Measurements from ENCODE around the gene GPR89B. TPM values are rescaled to one million over a fixed set of nuclear protein-coding genes. Genes with fewer than 3 reads are reported as not detected.

GPR89B gene
- total RNA-seq, 2 donors from 2014 or later = 19.4 to 31.3 TPM

DNA sequence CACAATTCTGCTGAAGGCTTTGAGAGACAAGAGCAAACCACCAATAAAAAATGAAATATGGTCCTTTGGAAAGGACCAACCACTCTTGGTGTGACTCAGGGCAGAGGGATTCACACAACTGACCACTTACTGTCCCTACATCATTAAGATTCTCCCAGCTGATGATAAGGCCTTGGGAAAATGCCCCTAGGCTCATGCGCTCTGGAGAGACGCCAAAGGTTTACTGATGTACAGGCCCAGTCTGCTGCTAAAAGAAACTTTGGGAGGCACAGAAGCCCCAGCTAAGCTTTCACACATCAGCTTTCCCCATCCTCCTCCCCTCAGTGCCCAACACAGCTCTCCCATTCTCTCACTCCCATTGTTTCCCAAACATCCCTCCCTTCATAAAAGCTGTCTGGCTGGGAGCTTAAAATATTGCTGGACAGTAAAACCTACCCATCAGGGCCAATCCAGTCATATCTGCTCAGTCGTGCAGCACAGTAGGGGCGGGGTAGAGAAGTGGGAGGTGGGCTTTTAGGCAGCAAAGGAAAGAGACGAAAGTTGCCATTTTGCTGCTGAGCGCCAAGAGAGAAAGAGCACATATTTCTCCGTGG is 25.9 kb upstream of the GPR89B start, which contains the start of gene GJA8:
Gene GJA8, plus strand, starts transcription at position 543 of the 593 bp plus-strand sequence. CDS start 5,161 bp downstream, outside the sequence.
- ATAC-seq (ENCODE audit: insufficient number of reproducible peaks, low FRiP score, low read depth) = no peak
- Histone ChIP-seq H3K4me3 (no peak within 1 kb of the TSS), H3K4me1 (ENCODE audit: control insufficient read depth in 1 of 2, low read depth in 2 of 2) (no peaks in the 10 kb centered on the region), H3K27me3 (replicated peaks; ENCODE audit: insufficient read depth) (no peaks in the 10 kb centered on the region), H3K9me3 (no peaks in the 10 kb centered on the region), H3K36me3 (no peaks in the 10 kb centered on the region), H3K27ac (no peak within 1 kb of the TSS)
- TF ChIP-seq, protein P1, sequence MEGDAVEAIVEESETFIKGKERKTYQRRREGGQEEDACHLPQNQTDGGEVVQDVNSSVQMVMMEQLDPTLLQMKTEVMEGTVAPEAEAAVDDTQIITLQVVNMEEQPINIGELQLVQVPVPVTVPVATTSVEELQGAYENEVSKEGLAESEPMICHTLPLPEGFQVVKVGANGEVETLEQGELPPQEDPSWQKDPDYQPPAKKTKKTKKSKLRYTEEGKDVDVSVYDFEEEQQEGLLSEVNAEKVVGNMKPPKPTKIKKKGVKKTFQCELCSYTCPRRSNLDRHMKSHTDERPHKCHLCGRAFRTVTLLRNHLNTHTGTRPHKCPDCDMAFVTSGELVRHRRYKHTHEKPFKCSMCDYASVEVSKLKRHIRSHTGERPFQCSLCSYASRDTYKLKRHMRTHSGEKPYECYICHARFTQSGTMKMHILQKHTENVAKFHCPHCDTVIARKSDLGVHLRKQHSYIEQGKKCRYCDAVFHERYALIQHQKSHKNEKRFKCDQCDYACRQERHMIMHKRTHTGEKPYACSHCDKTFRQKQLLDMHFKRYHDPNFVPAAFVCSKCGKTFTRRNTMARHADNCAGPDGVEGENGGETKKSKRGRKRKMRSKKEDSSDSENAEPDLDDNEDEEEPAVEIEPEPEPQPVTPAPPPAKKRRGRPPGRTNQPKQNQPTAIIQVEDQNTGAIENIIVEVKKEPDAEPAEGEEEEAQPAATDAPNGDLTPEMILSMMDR (IDR thresholded peaks at IDR 0.05) = no peak
- DNase-seq (ENCODE audit: low spot score) = no peak

DNA sequence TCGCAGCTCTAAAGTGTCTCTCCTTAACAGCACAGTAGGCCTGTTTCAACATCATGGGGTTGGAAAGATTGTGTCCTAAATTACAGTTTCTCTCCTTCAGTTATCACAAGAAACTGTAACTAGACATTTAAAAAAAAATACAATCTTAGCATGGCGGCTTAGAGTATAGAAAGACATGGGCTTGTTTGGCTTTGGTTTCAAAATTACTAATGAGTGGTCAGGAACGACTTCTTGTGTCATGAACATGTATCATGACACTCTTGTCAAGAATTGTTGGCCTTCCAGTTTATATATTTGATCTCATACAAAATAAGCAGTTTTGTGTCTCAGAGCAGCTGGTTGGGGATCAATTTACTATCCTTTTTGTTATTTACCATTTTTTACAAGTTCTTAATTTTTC is 23.5 kb upstream of the GPR89B start:
- Histone ChIP-seq H3K9me3 (no peaks in the 10 kb centered on the region), H3K4me3 (no peak overlapping the region), H3K4me1 (ENCODE audit: control insufficient read depth in 1 of 2, low read depth in 2 of 2) (no peaks in the 10 kb centered on the region), H3K36me3 (no peaks in the 10 kb centered on the region), H3K27me3 (replicated peaks; ENCODE audit: insufficient read depth) (no peaks in the 10 kb centered on the region), H3K27ac (no peak overlapping the region)
- TF ChIP-seq, protein P1 (IDR thresholded peaks at IDR 0.05) = no peak
- ATAC-seq (ENCODE audit: insufficient number of reproducible peaks, low FRiP score, low read depth) (no peak), DNase-seq (ENCODE audit: low spot score) (no peak)

DNA sequence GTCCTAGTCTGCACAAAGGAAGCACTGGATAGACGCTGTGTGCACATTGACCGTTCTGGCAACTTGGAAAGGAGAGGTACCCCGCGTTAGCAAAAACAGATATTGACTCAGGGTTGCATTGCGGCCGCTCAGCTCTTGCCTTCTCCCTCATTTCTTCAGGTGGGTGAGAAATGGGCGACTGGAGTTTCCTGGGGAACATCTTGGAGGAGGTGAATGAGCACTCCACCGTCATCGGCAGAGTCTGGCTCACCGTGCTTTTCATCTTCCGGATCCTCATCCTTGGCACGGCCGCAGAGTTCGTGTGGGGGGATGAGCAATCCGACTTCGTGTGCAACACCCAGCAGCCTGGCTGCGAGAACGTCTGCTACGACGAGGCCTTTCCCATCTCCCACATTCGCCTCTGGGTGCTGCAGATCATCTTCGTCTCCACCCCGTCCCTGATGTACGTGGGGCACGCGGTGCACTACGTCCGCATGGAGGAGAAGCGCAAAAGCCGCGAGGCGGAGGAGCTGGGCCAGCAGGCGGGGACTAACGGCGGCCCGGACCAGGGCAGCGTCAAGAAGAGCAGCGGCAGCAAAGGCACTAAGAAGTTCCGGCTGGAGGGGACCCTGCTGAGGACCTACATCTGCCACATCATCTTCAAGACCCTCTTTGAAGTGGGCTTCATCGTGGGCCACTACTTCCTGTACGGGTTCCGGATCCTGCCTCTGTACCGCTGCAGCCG is 20.3 kb upstream of the GPR89B start:
- Histone ChIP-seq H3K4me1 (ENCODE audit: control insufficient read depth in 1 of 2, low read depth in 2 of 2) (no peaks in the 10 kb centered on the region), H3K27ac (no peak overlapping the region), H3K9me3 (no peaks in the 10 kb centered on the region), H3K27me3 (replicated peaks; ENCODE audit: insufficient read depth) (no peaks in the 10 kb centered on the region), H3K4me3 (no peak overlapping the region), H3K36me3 (no peaks in the 10 kb centered on the region)
- TF ChIP-seq, protein P1 (IDR thresholded peaks at IDR 0.05) = no peak
- no peak for DNase-seq (ENCODE audit: low spot score)
- no peak for ATAC-seq (ENCODE audit: insufficient number of reproducible peaks, low FRiP score, low read depth)

DNA sequence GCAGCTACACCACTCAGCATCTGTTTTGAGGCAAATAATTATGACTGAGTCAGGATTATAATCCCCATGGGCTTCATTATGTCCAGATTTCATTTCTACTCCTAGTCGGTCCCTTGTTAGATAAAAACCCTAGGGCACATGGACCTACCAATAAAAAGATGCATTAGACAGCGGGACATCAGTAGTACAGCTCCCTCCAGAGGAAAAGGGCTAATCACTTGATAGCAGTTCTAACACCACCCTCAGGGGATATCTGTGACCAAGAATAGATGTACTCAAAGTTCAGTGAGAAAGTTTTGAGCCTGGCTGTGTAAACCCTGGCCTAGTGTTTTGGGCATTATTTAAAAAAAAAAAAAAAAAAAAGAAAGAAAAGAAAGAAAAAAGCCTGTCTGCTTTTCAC is 15.7 kb upstream of the GPR89B start:
- DNase-seq (ENCODE audit: low spot score) (no peak), ATAC-seq (ENCODE audit: insufficient number of reproducible peaks, low FRiP score, low read depth) (no peak)
- Histone ChIP-seq H3K27ac (no peak overlapping the region), H3K36me3 (no peaks in the 10 kb centered on the region), H3K9me3 (no peaks in the 10 kb centered on the region), H3K4me1 (ENCODE audit: control insufficient read depth in 1 of 2, low read depth in 2 of 2) (no peaks in the 10 kb centered on the region), H3K27me3 (replicated peaks; ENCODE audit: insufficient read depth) (no peaks in the 10 kb centered on the region), H3K4me3 (no peak overlapping the region)
- TF ChIP-seq, protein P1 (IDR thresholded peaks at IDR 0.05) = no peak

DNA sequence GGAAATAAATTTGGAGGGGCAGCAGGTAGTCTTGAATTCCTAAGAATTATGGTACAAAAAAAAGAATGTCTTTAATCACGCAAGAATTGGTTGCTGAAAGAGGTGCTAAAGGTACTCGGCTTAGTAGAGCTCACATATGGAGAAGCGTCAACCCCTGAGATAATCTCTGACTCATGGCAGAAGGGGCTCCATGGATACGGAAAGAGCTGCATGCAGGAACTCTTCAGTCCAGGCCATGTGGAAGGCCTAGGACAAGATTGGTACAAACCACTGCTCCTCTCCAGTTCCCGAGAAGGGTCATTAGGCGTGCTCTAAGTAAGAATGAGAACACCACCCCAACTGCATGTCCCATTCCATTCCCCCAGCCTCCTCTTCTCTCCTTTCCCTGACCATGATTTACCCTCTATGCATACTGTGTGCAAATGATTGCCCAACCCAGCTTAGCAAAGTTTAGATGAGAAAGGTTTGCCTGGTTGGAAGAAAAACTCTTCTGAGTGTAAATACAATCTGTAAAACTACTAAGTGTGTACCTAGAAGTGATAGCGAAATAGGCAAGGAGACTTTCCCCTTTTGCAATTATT is 14.8 kb upstream of the GPR89B start:
- no peak overlapping the region for H3K4me3 ChIP-seq
- H3K27ac ChIP-seq = no peak overlapping the region
- TF ChIP-seq, protein P1 (IDR thresholded peaks at IDR 0.05) = no peak
- H3K27me3 ChIP-seq (replicated peaks; ENCODE audit: insufficient read depth) = no peaks in the 10 kb centered on the region
- ATAC-seq (ENCODE audit: insufficient number of reproducible peaks, low FRiP score, low read depth) (no peak), DNase-seq (ENCODE audit: low spot score) (no peak)
- H3K4me1 ChIP-seq (ENCODE audit: control insufficient read depth in 1 of 2, low read depth in 2 of 2) = no peaks in the 10 kb centered on the region
- no peaks in the 10 kb centered on the region for H3K9me3 ChIP-seq
- H3K36me3 ChIP-seq = no peaks in the 10 kb centered on the region

Data from thoracic aorta (tissue), 2 donors.